GM12878 (cell line): ENCODE results near the gene APOBEC3H. TPM values are rescaled to one million over a fixed set of nuclear protein-coding genes. Genes with fewer than 3 reads are reported as not detected.

Experiments
- ATAC-seq: fragments of 200-7000 bp; cut with Tn5 transposase; 3 replicates; pipeline ENCODE4 v1.9.1; 2020; ENCODE audit warnings: mild to moderate bottlenecking, moderate library complexity
- BruUV-seq: library from RNA; stranded (reverse); fragments of 400-500 nt; replicated peaks from 2 replicates; lab custom pipeline; 2021; lab: Mats Ljungman, UMichigan
- CTCF ChIA-PET: fragments of 300-600 bp; sonication (Branson Sonifier 250); formaldehyde crosslinking; extraction: SDS; loops from one replicate; lab custom pipeline; 2021; ENCODE audit warnings: inconsistent platforms; lab: Yijun Ruan, JAX
- POLR2A ChIA-PET: fragments of 350-600 bp; formaldehyde crosslinking; extraction: SDS; loops from one replicate; lab custom pipeline; 2021; ENCODE audit warnings: inconsistent platforms; lab: Charles Lee
- RAD21 ChIA-PET: fragments of 300-600 bp; sonication (Branson Sonifier 250); formaldehyde crosslinking; loops from one replicate; lab custom pipeline; 2023; ENCODE audit warnings: antibody characterized with exemption; ENCODE audit not compliant: unreplicated experiment; lab: Charles Lee
- SMC1A ChIA-PET: fragments of 300-600 bp; sonication (Branson Sonifier 250); formaldehyde crosslinking; loops from one replicate; lab custom pipeline; 2023; ENCODE audit not compliant: unreplicated experiment, uncharacterized antibody; lab: Charles Lee
- DNase-seq: peaks from one replicate; pipeline ENCODE4 v3.0.0-alpha.2; 2011; ENCODE audit warnings: low read depth, low spot score
- FAIRE-seq: peaks from 3 replicates; lab custom pipeline; 2011; peaks lifted over from hg19 to GRCh38; lab: Jason Lieb, UNC
- H2AFZ ChIP-seq: 2 replicates; pipeline ENCODE4 v1.6.0; 2011; ENCODE audit warnings: low read depth, low read length, control low read depth; ENCODE audit not compliant: control insufficient read depth
- H3K27ac ChIP-seq: 2 replicates; pipeline ENCODE4 v1.5.1; 2011; ENCODE audit warnings: control low read depth; ENCODE audit not compliant: control insufficient read depth, insufficient read depth
- H3K27me3 ChIP-seq, 2 experiments: replicated peaks in 1 of 2; 2 replicates each; pipeline versions ENCODE4 v1.6.0 to v1.6.1; 2011; ENCODE audit warnings: low read length in 1 of 2; ENCODE audit not compliant: control insufficient read depth in 2 of 2, insufficient read depth in 2 of 2
- H3K36me3 ChIP-seq, 2 experiments: 2 replicates each; pipeline ENCODE4 v1.5.1; 2011; ENCODE audit warnings: low read length in 1 of 2; ENCODE audit not compliant: control insufficient read depth in 2 of 2, insufficient read depth in 2 of 2
- H3K4me1 ChIP-seq: 2 replicates; pipeline ENCODE4 v1.6.1; 2011; ENCODE audit warnings: mild to moderate bottlenecking, low read length, moderate library complexity, mixed read lengths; ENCODE audit not compliant: control insufficient read depth, insufficient read depth
- H3K4me2 ChIP-seq: 2 replicates; pipeline ENCODE4 v1.6.0; 2011; ENCODE audit warnings: control low read depth; ENCODE audit not compliant: control insufficient read depth, insufficient read depth
- H3K4me3 ChIP-seq: fragments of 200-600 bp; sonication (generic); 2 replicates; pipeline ENCODE4 v1.5.1; 2016
- H3K79me2 ChIP-seq: 2 replicates; pipeline ENCODE4 v1.6.0; 2011; ENCODE audit warnings: low read length; ENCODE audit not compliant: control insufficient read depth, insufficient read depth
- H3K9ac ChIP-seq: 2 replicates; pipeline ENCODE4 v1.8.0; 2011; ENCODE audit warnings: low read length, control low read depth, mixed read lengths; ENCODE audit not compliant: control insufficient read depth, insufficient read depth
- H3K9me3 ChIP-seq: replicated peaks from 3 replicates; pipeline ENCODE4 v1.5.1; 2011; ENCODE audit warnings: mild to moderate bottlenecking, low read length; ENCODE audit not compliant: control insufficient read depth, insufficient read depth
- H4K20me1 ChIP-seq: 2 replicates; pipeline ENCODE4 v1.6.0; 2011; ENCODE audit not compliant: control insufficient read depth, insufficient read depth
- CHD1 ChIP-seq: IDR thresholded peaks from 2 replicates; pipeline ENCODE4 v1.6.1; 2012; ENCODE audit warnings: low read depth, low read length, improper control_type of control experiment
- CREM ChIP-seq: IDR thresholded peaks from 2 replicates; pipeline ENCODE4 v1.6.1; 2014; ENCODE audit warnings: antibody characterized with exemption, low read depth
- IRF4 ChIP-seq: IDR thresholded peaks from 2 replicates; pipeline ENCODE4 v1.6.1; 2011; ENCODE audit warnings: low read depth, low read length
- MTA2 ChIP-seq: fragments of 450-650 bp; IDR thresholded peaks from 2 replicates; pipeline ENCODE4 v1.6.1; 2016; ENCODE audit warnings: low read depth, mild to moderate bottlenecking, moderate library complexity
- PAX5 ChIP-seq: IDR thresholded peaks from 2 replicates; pipeline ENCODE4 v1.6.1; 2011; ENCODE audit warnings: low read depth, low read length, borderline replicate concordance
- SKIL ChIP-seq: fragments of 450-650 bp; IDR thresholded peaks from 2 replicates; pipeline ENCODE4 v1.6.1; 2017; ENCODE audit warnings: mild to moderate bottlenecking, low read depth, inconsistent platforms; ENCODE audit not compliant: poor library complexity, severe bottlenecking
- SREBF1 ChIP-seq: IDR thresholded peaks from 2 replicates; pipeline ENCODE4 v1.6.1; 2012; ENCODE audit warnings: mild to moderate bottlenecking, low read length
- USF2 ChIP-seq: IDR thresholded peaks from 2 replicates; pipeline ENCODE4 v1.6.1; 2011; ENCODE audit warnings: low read depth, low read length, improper control_type of control experiment, borderline replicate concordance
- WGBS: methylation state at CpG from one replicate; pipeline ENCODE4 v1.1.6; 2016; ENCODE audit warnings: low lambda C conversion rate; ENCODE audit not compliant: insufficient replicate concordance, insufficient coverage; ENCODE audit errors: missing lambda C conversion rate; 5-methylcytosine and 5-hydroxymethylcytosine counted together
- in situ Hi-C: fragments of 300-500 bp; cut with MboI; formaldehyde crosslinking; loops from 9 replicates; pipeline ENCODE4 v1.14.3; 2018; ENCODE audit warnings: mixed read lengths
- intact Hi-C: fragments of 100-400 bp; cut with micrococcal nuclease; formaldehyde crosslinking; loops from one replicate; pipeline ENCODE4 v1.14.2; 2022; ENCODE audit not compliant: unreplicated experiment
- polyA plus RNA-seq, 11 experiments: library from polyadenylated mRNA; depleted of rRNA in 4 of 11; unstranded in 6 of 11; stranded (reverse) in 5 of 11; fragments of >200 nt; fragmentation: Nextera tagmentation in 4 of 11; fragmentation: Illumina TruSeq in 1 of 11; extraction: Ambion mirVana in 4 of 11; extraction: Trizol in 1 of 11; gene quantifications; 1 replicate in 1 of 11; 2 replicates in 10 of 11; pipeline versions ENCODE4 v1.2.1 to v1.2.3, GENCODE V29; 2011 to 2016; ENCODE audit warnings: inconsistent platforms in 2 of 11, missing spikeins in 2 of 11, low read depth in 1 of 11
- total RNA-seq, 4 experiments: library from RNA; depleted of rRNA in 3 of 4; stranded (reverse); fragments of >200 nt in 3 of 4; fragmentation: Illumina TruSeq in 1 of 4; extraction: Trizol in 1 of 4; gene quantifications; 2 replicates each; pipeline versions ENCODE4 v1.2.1 to v1.2.3, GENCODE V29; 2013 to 2021
- TF ChIP-seq, protein P1 (sequence below): fragments of 450-650 bp; IDR thresholded peaks from 2 replicates; pipeline ENCODE4 v1.6.1; 2017; ENCODE audit warnings: mild to moderate bottlenecking, moderate library complexity
- TF ChIP-seq, protein P2 (sequence below): fragments of 450-650 bp; IDR thresholded peaks from 2 replicates; pipeline ENCODE4 v1.6.1; 2017; ENCODE audit warnings: mild to moderate bottlenecking, moderate library complexity
- TF ChIP-seq, protein P3 (sequence below): fragments of 450-650 bp; IDR thresholded peaks from 2 replicates; pipeline ENCODE4 v1.6.1; 2017; ENCODE audit warnings: mild to moderate bottlenecking

APOBEC3H gene
- total and polyA plus RNA-seq, 10 of the 15 experiments (the other 5 are each of a cell fraction or from before 2014, with no cell fraction given): 7.5 to 23.0 (median 14.8) TPM

GRCh38 chr22:39070186-39070585 lies 26.9 kb upstream of the APOBEC3H start:
- CTCF ChIA-PET: interaction anchor here (0.8 to 1.1 kb wide), 2 partner anchors 42 to 48 kb away, joined by 4 to 5 read pairs; no protein-coding TSS in a partner anchor
- Histone ChIP-seq H3K9ac (no peak overlapping the region), H3K9me3 (no peaks in the 10 kb centered on the region), H3K4me3 (no peak overlapping the region), H4K20me1 (no peaks in the 10 kb centered on the region), H3K36me3 (peaks cover 0 to 2% of the 10 kb centered on the region in 2 experiments; a peak in 1 of 4 replicates), H3K4me1 (peaks cover 59% of the 10 kb centered on the region), H2AFZ (no peak overlapping the region), H3K4me2 (no peak overlapping the region), H3K27ac (no peak overlapping the region), H3K79me2 (peaks cover 16% of the 10 kb centered on the region), H3K27me3 (no peaks in the 10 kb centered on the region)
- no peak for FAIRE-seq
- SMC1A ChIA-PET: interaction anchor here (0.6 kb wide), 1 partner anchor 51 kb away, joined by 3 read pairs; no protein-coding TSS in a partner anchor
- BruUV-seq: no TSS peak
- POLR2A ChIA-PET: no interaction called here
- 86% methylated on average over 6 of the region's 7 CpGs for WGBS
- RAD21 ChIA-PET: interaction anchor here (1.2 kb wide), 1 partner anchor 29 kb away, joined by 5 read pairs; no protein-coding TSS in a partner anchor
- in situ Hi-C loops: no loop called here
- DNase-seq: no peak
- no peak for ATAC-seq
- intact Hi-C loops: no loop called here
- TF ChIP-seq, protein P1, sequence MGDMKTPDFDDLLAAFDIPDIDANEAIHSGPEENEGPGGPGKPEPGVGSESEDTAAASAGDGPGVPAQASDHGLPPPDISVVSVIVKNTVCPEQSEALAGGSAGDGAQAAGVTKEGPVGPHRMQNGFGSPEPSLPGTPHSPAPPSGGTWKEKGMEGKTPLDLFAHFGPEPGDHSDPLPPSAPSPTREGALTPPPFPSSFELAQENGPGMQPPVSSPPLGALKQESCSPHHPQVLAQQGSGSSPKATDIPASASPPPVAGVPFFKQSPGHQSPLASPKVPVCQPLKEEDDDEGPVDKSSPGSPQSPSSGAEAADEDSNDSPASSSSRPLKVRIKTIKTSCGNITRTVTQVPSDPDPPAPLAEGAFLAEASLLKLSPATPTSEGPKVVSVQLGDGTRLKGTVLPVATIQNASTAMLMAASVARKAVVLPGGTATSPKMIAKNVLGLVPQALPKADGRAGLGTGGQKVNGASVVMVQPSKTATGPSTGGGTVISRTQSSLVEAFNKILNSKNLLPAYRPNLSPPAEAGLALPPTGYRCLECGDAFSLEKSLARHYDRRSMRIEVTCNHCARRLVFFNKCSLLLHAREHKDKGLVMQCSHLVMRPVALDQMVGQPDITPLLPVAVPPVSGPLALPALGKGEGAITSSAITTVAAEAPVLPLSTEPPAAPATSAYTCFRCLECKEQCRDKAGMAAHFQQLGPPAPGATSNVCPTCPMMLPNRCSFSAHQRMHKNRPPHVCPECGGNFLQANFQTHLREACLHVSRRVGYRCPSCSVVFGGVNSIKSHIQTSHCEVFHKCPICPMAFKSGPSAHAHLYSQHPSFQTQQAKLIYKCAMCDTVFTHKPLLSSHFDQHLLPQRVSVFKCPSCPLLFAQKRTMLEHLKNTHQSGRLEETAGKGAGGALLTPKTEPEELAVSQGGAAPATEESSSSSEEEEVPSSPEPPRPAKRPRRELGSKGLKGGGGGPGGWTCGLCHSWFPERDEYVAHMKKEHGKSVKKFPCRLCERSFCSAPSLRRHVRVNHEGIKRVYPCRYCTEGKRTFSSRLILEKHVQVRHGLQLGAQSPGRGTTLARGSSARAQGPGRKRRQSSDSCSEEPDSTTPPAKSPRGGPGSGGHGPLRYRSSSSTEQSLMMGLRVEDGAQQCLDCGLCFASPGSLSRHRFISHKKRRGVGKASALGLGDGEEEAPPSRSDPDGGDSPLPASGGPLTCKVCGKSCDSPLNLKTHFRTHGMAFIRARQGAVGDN: no peak
- TF ChIP-seq, protein P2, sequence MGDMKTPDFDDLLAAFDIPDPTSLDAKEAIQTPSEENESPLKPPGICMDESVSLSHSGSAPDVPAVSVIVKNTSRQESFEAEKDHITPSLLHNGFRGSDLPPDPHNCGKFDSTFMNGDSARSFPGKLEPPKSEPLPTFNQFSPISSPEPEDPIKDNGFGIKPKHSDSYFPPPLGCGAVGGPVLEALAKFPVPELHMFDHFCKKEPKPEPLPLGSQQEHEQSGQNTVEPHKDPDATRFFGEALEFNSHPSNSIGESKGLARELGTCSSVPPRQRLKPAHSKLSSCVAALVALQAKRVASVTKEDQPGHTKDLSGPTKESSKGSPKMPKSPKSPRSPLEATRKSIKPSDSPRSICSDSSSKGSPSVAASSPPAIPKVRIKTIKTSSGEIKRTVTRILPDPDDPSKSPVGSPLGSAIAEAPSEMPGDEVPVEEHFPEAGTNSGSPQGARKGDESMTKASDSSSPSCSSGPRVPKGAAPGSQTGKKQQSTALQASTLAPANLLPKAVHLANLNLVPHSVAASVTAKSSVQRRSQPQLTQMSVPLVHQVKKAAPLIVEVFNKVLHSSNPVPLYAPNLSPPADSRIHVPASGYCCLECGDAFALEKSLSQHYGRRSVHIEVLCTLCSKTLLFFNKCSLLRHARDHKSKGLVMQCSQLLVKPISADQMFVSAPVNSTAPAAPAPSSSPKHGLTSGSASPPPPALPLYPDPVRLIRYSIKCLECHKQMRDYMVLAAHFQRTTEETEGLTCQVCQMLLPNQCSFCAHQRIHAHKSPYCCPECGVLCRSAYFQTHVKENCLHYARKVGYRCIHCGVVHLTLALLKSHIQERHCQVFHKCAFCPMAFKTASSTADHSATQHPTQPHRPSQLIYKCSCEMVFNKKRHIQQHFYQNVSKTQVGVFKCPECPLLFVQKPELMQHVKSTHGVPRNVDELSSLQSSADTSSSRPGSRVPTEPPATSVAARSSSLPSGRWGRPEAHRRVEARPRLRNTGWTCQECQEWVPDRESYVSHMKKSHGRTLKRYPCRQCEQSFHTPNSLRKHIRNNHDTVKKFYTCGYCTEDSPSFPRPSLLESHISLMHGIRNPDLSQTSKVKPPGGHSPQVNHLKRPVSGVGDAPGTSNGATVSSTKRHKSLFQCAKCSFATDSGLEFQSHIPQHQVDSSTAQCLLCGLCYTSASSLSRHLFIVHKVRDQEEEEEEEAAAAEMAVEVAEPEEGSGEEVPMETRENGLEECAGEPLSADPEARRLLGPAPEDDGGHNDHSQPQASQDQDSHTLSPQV: no peak
- TF ChIP-seq USF2 (no peak), CREM (no peak), IRF4 (no peak), SKIL (no peak), PAX5 (no peak), MTA2 (no peak), SREBF1 (no peak), CHD1 (no peak)
- TF ChIP-seq, protein P3, sequence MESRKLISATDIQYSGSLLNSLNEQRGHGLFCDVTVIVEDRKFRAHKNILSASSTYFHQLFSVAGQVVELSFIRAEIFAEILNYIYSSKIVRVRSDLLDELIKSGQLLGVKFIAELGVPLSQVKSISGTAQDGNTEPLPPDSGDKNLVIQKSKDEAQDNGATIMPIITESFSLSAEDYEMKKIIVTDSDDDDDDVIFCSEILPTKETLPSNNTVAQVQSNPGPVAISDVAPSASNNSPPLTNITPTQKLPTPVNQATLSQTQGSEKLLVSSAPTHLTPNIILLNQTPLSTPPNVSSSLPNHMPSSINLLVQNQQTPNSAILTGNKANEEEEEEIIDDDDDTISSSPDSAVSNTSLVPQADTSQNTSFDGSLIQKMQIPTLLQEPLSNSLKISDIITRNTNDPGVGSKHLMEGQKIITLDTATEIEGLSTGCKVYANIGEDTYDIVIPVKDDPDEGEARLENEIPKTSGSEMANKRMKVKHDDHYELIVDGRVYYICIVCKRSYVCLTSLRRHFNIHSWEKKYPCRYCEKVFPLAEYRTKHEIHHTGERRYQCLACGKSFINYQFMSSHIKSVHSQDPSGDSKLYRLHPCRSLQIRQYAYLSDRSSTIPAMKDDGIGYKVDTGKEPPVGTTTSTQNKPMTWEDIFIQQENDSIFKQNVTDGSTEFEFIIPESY: no peak
